ENCODE measurements around the gene ACADS.

Gene ACADS

GRCh38 chr12:120739031-120739762, 13.6 kb downstream of the ACADS start:
- no peak overlapping the region for H3K27ac ChIP-seq
- TF ChIP-seq CTCF (IDR thresholded peaks at IDR 0.05; ENCODE audit: low read depth, low read length, missing control alignments), result no peak
- no peak for DNase-seq
- in situ Hi-C loops (cut with HindIII; ENCODE audit: low pct_ligation_motif_present, low sequenced_read_pairs), result no loop called here
- H3K36me3 ChIP-seq (replicated peaks), result no peaks in the 10 kb centered on the region
- H3K27me3 ChIP-seq (replicated peaks), result no peaks in the 10 kb centered on the region
- no peak overlapping the region for H3K4me3 ChIP-seq (ENCODE audit: low read depth, low read length)

DNA sequence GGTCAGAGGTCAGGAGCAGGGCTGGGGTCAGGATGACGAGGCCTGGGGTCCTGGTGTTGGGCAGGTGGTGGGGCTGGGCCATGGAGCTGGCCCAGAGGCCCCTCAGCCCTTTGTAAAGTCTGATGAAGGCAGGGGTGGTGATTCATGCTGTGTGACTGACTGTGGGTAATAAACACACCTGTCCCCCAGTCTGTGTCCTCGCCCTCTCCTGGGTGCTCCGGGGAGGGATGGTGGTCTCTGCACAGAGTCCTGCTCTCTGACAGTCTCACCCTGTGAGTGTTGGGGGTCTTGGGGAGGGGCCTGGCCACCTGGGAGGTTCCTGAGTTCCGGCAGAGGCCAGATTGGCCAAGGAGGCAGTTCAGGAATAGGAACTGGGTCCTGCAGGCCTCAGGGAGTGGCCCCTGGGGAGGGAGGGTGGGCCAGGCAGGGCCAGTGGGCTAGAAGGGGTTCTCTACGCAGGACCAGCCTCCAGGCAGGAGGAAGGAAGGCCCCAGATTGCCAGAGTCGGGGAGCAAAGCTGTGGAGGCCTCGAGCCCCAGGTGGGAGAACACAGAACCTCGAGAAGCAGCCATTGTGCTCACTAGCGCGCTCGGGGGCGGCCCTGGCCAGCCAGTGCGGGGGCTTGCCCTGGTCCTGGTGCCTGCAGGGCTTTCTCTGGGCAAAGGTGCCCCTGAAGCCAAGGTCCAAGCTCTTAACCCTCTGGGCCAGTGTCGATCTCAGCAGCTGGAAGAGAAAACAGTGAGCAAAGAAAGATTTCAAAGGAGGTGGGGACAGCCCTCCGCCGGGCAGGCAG, 14.4 kb downstream of the ACADS start:
- in situ Hi-C loops (cut with HindIII; ENCODE audit: low pct_ligation_motif_present, low sequenced_read_pairs), result no loop called here
- Histone ChIP-seq H3K4me3 (ENCODE audit: low read depth, low read length) (no peak overlapping the region), H3K27ac (no peak overlapping the region), H3K36me3 (replicated peaks) (no peaks in the 10 kb centered on the region), H3K27me3 (replicated peaks) (no peaks in the 10 kb centered on the region)
- DNase-seq, result no peak
- TF ChIP-seq CTCF (IDR thresholded peaks at IDR 0.05; ENCODE audit: low read depth, low read length, missing control alignments), result no peak

DNA sequence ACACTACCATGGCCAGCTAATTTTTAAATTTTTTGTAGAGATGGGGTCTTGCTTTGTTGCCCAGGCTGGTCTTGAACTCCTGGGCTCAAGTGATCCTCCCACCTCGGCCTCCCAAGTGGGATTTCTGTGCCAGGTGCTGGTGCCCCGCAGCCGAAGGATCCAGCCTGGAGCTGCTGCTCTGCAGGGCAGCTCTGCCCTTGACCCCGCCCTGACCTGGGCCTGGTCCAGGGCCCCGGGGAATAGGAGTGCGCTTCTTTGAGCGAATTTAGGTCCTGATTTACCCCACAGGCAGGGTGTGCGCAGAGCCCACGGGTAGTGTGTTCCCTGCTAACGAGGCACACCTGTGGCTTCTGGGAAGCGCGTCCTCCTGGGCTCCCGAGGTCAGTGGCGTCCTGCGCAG, 15.2 kb downstream of the ACADS start:
- Histone ChIP-seq H3K27me3 (replicated peaks) (no peaks in the 10 kb centered on the region), H3K4me3 (ENCODE audit: low read depth, low read length) (no peak overlapping the region)
- no peak for TF ChIP-seq CTCF (IDR thresholded peaks at IDR 0.05; ENCODE audit: low read depth, low read length, missing control alignments)

DNA sequence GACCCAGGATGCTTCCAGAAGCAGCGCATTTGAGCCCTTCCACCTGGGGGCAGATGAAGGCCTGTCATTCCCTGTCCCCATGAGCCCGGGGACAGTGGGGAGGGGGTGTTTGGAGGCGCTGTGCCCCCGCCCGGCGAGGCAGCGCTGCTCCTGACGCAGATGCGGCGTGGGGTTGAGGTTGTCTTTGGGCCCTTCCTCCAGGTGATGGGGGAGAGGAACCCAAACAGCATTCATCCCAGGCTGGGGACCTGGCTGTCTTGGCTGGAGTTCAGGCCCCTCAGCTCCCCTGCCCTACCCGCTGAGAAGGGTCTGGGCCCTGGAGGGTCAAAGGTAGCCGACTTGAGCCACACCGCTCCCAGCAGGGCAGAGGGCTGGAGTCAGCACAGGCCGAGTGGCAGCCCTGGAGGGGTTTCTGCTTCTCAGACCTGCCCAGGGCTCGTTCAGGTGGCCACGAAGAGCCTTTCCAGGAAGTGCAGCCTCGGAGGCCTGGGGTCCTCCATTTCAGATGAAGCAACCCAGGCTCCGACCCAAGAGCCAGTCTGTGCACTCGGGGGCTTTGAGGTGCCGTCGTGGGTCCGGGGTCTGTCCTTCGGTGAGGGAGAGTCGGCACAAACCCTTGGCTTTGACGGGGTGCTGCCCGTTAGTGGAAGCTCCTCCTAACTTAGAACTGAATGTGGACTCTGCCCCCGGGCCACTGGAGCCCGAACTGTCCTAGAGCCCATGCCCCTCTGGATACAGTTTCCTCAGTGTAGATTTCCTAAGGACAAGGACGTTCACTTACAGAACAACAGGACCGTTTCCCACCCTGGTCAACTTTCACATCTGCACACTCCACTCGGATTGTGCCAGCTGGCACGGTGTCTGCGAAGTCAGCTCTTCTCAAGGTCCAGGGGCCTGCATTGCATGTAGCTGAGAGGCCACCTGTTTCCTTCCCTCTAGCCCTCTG, 16.1 kb downstream of the ACADS start:
- in situ Hi-C loops (cut with HindIII; ENCODE audit: low pct_ligation_motif_present, low sequenced_read_pairs), result no loop called here
- DNase-seq, result no peak
- no peaks in the 10 kb centered on the region for H3K36me3 ChIP-seq (replicated peaks)
- no peak overlapping the region for H3K27ac ChIP-seq
- no peak overlapping the region for H3K4me3 ChIP-seq (ENCODE audit: low read depth, low read length)
- H3K27me3 ChIP-seq (replicated peaks), result no peaks in the 10 kb centered on the region
- no peak for TF ChIP-seq CTCF (IDR thresholded peaks at IDR 0.05; ENCODE audit: low read depth, low read length, missing control alignments)

More for the DNA sequence above, 15.2 kb downstream of the ACADS start:
- DNase-seq, result no peak
- Histone ChIP-seq H3K27ac (no peak overlapping the region), H3K36me3 (replicated peaks) (no peaks in the 10 kb centered on the region)
- in situ Hi-C loops (cut with HindIII; ENCODE audit: low pct_ligation_motif_present, low sequenced_read_pairs), result no loop called here

- in situ Hi-C loops (cut with HindIII; ENCODE audit: low pct_ligation_motif_present, low sequenced_read_pairs), result no loop called here
- H3K4me3 ChIP-seq (ENCODE audit: low read depth, low read length), result no peak overlapping the region
- DNase-seq, result no peak
- TF ChIP-seq CTCF (IDR thresholded peaks at IDR 0.05; ENCODE audit: low read depth, low read length, missing control alignments), result no peak
- H3K27me3 ChIP-seq (replicated peaks), result no peaks in the 10 kb centered on the region
- no peak overlapping the region for H3K27ac ChIP-seq
- H3K36me3 ChIP-seq (replicated peaks), result no peaks in the 10 kb centered on the region
Observed at GRCh38 chr12:120744922-120745493, 19.4 kb downstream of the ACADS start.

All from brain microvascular endothelial cell (primary cell).